Effector CD4-positive, alpha-beta T cell (primary cell): ENCODE data around the gene ADO.

Source experiments
- DNase-seq: peaks from one replicate; pipeline ENCODE4 v3.0.0-alpha.2; 2020

The ADO gene

DNA sequence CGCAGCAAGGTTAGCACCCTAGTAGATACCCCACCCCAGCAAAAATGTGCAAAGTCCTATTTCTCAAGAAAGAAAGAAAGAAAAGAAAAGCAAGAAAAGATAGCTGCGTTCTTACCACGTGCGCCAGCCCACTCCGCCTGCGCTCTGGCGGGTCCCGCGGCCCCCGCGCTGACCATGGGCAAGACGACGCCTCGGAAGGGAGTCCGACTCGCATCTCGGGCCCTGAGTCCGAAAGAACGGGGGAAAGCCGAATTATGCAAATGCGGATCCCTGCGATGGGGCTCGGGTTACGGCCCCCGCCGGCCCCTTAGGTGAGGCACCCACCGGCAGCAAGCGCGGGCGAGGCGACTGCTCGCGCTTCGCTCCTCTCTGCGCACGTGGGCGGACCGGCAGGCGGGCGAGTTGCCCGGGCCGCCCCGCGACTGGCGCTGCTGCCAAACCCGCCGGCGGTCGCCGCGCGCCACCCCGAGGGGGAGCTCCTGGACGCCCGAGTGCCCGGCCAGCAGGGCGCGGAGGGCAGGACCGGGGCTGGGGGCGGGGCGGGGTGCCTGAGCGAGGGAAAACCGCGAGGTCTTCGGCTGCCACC lies 14.0 kb downstream of the ADO start:
- DNase-seq, result peak; percentile 12

DNA sequence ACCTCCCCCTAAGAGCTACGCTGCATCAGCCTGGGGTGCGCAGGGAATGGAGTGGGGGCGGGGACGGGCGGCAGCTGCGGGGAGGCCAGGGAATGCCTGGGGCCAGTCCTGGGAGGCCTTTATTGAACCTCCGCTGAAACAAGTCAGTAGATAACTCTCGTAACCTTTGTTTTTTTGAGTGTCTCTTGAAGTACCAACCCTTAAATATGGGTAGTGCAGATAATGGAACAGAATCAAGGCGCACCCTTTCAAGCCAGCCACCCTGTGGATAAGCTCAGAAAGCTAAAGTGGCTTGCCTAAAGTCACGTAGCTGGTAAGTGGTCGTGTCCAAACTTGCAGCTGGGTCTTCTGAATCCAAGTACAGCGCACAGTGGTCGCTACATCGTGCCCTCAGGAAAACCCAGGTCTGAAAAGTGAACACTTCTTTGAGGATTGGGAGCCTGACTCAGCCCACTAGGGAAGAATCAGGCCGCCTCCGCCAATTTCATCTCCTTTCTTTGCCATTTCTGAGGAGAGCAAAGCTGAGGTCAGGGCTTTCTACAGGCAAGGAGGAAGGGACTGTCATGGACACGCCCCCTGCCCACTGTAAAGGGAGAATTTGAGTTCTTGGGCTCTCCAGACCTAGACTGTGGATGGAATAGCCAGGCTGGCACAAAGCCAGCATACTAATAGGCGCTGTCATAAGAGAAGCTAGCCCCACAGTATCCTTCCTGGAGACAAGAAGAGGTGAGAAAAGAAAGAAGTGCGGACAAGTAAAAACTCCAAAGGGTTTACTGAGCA lies 14.8 kb downstream of the ADO start:
- no peak for DNase-seq

DNA sequence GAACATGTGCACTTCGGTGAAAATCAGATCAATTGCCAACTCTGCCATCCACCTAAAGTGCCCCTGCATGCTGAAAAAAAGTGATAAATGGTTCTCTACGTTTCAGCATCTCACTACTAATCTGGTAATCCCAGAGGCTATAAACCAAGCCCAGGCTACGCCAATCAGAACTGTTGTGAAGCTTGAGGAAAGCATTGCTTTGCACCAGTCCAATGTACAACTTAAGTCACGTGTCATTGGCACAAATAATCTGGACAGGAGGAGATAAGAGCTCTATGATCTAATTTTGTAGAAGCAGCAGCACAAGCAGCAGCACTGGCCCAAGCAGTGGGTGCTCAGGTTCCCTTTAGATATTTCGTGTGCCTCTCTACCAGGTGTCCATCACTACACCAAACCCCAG lies 16.1 kb downstream of the ADO start:
- DNase-seq, result no peak

DNA sequence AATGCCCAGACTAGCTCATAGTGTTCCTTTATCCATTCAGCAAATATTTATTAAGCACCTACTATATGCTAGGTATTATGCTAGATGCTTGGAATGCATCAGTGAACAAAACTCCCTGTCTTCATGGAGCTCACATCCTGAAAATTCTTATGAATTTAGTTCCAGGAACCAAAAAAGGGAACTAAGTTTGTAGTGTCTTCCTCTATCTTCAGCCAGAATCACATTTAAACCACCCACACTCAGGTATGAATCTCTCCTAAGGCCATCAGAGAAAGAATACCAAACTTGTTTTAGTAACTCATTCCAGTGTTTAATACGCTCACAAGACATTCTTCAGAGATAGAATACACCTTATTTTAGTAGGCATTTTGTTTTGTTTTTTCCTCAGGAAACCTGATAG lies 21.8 kb downstream of the ADO start:
- DNase-seq, result no peak

DNA sequence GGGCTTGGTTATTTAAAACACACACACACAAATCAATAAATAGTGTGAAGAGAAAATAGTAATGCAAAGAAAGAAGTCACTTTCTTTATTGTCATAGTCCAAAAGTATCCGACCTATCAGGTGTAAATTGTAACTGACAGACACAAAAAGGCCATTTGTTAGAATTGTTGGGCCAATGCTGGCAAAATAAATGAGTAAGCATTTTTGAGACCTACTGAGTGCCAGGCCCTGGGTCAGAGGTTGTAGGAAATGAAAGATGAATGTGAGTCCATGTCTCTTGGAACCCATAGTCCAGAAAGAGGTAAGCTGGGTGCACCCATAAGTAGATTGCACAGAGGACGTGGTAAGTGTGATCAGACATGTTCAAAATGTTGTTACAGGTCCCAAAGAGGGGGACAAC lies 25.1 kb downstream of the ADO start:
- no peak for DNase-seq

DNA sequence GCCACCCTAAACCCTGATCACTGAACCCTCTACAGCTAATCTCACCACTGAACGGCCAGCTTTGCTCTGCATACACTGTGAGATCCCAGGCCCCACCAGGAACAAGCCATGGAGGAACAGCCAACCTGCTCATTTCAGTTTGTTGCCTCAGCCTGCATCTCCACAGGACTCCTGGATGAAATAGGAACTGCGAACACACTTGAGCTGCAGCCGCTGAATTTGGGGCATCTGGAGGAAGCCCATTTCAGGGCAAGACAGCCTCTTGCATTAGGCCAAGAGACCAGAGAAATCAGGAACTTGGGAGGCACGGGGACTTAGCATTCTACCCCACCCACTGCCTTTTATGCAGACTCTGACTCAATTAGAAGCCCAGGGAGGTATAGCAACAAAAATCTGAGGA lies 26.2 kb downstream of the ADO start:
- no peak for DNase-seq

DNA sequence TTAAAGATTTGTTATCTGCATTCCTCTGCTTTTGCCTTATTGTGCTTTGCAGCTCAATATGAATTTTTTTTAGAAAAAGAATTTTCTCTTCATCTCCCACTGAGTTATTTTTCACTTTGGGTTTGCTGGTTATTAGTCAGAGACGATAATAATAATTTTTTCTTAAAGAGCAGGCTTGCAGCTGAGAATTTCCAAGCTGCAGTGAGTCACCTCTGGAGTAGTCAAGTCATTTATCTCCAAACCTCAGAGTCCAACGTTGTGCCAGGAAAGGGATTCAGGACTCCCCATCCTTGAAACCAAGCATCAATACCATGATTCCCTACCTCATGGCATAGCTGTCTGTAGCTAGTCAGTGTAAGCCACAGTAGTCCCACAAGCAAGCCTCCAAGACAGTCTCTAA lies 26.8 kb downstream of the ADO start:
- no peak for DNase-seq

DNA sequence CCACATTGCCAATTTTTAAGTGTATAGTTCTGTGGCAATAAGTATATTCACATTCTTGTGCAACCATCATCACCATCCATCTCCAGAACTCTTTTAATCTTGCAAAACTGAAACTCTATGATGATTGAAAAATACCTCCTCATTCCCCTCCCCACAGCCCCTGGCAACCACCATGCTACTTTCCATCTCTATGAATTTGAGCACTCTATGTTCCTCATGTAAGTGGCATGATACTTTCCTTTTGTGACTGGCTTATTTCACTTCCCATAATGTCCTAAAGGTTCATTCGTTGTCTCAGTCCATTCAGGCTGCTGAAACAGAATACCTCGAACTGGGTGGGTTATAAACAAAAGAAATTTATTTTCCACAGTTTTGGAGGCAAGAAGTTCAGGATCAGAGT lies 35.1 kb downstream of the ADO start:
- DNase-seq, result no peak

DNA sequence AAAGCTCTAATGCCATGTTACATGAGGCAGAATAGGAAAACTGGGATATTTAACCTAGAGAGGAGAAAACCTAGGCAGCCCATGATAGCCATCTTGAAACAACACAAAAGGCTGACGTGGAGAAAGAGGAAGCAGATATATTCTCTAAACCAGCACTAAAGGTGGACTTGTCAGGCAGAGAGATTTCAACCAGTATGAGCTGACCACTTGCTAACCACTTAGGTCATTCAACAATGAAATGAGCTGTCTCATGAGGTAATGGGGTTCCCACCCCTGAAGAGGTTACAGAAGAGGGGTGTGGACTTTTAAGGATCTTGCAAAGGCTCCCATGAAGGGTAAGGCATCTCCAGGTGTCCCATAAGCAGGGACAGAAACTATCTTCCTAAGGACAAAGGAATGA lies 38.5 kb downstream of the ADO start:
- no peak for DNase-seq

DNA sequence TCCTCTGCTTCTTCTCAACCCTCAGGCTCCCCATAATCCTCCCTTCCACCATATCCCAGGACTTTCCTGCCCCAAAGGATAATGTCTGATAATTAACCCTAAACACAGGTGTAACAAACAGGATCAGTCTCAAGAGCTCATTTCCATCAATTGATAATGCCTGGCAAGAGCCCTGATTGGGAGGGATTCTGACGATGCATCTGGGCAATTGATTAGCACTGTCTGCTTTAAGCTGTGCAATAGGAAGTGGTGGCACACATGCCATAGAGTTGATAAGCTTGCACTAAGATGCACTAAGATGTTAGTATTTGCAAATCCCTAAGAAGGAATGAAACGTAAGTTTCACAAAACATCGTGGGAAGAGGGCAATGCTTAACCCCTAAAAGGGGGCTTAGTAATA lies 39.1 kb downstream of the ADO start:
- no peak for DNase-seq

DNA sequence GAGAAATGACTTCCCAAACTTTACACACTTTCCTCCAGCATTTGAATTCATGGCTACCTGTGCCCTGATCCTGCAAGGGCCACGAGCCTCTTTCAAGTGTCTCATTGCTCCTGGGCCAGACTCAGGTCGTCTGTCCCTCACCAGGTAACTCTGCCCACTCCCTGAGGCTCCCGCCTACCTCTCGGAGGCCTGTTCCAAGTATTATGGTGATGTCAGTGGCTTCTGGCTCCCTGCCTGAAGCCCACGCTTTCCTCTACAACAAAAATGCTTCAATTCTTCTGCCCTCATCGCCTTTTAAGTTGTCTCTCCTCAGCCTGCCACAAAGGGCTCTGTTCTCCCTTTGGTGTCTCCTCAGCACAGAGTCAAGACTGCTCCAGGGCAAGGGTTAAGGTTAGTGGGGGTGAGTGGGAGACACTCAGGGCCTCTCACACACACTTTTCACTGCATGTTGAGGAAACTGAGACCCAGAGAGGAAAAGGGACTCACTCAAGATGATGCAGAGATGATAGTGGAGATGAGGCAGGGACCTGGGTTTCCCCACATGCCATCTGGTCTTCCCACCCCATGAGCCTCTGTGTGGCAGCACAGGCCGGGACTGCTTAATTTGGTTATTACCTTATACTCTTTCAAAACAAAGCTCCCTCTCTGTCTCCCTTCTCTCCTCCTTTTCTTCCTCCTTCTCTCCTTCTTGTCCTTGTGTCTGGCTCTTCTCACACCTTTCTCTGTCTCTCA lies 39.9 kb downstream of the ADO start:
- DNase-seq, result no peak

DNA sequence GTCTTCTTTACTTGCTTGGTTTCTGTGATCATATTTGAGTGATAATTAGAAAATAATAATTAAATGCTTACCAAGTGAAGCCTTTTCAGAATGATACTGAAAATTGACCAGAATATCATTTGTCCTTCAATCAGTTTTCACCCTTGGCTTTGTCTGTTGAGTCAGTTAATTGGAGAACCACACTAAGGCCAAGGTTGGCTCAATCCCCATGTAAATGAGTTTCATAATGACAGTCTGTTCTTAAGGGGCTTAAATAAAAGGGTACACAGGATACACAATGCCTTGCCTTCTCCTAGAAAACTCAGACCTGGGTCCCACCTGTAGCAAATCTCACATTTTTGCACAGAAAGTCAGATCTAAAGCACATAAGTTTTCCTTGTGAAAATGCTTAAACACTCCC lies 42.9 kb downstream of the ADO start:
- no peak for DNase-seq

DNA sequence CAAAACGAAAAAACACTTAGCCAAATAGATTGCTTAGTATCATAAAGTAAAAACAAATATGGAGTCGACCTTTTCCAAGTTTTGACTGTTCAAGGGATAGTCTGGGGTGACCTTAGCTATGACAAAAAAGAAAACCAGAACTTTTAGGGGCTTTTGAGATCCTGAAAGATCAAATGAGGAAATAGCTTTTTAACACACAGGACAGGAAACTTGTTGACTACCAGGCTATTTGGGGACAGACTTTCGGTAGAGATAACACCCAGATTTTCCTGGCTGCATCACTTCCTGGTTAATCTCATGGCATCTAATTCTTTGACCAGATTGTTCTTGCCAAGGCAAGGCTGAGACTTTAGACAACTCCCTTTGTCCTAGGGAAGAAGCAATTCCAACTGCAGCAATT lies 46.1 kb downstream of the ADO start:
- no peak for DNase-seq

DNA sequence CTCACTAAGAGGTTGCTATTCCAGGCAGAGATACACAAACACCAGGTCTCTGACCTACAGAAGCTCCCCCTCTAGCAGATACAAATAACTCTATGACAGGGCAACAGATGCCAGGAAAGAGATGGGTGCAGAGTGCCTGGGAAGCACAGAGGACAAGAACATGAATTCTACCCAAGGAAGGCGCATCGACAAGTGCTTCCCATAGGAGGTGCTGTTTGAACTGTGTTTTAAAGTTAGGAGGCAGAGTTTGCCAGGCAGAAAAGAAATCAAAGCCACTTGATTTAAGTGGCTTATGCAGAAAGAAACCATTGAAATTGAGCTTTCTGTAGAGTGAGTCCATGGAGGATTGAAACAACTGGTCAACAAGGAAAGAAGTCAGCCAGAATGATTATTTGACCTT lies 46.9 kb downstream of the ADO start:
- DNase-seq, result no peak

DNA sequence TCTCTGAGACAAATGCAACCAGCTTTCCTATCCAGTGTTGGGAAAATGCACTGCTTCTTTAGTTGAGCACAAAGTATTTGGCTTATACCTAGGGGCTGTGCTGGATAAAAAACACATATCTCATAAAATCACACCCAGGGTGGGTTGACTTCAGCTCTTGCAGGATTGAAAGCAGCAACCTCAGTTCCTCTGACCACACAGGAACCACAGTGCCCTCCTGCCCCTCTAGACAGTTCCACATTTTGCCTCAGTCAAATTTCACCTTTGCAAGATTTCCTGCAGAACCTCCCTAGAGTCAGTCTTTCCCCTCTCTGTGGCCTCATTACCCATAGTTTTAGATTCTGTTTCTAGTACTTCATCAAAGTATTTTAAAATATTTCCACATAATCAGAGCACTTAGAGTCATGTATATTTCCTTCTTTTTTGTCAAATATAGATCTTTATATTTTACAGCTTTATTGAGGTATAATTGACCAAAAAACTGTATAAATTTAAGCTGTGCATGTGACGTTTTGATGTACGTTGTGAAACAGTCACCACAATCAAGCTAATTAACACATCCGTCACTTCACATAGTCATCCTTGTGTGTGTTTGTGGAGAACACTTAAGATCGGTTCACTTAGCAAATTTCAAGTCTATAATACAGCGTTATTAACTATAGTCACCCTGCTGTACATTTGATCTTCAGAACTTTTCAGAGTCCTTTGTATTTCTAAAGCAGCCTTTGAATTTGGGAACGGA lies 48.6 kb downstream of the ADO start:
- DNase-seq, result no peak

DNA sequence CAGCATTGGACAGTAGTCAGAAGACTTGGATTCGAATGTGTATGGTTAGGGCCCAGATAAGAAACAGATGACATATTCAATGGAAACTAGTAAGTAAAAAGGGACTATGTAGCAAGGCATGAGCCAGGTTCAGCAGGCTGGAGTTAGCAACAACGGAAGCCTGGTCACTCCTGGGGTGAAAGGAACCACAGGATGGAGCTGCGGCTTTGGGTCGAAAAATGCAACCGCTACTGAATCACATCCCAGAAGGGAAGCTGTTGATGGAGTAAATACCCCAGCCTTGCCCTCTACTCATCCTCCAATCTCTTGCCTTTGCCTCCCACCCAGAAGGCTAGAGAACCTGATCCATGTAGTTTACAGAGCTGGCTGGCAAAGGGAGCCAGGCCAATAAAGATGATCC lies 49.2 kb downstream of the ADO start:
- DNase-seq, result no peak

DNA sequence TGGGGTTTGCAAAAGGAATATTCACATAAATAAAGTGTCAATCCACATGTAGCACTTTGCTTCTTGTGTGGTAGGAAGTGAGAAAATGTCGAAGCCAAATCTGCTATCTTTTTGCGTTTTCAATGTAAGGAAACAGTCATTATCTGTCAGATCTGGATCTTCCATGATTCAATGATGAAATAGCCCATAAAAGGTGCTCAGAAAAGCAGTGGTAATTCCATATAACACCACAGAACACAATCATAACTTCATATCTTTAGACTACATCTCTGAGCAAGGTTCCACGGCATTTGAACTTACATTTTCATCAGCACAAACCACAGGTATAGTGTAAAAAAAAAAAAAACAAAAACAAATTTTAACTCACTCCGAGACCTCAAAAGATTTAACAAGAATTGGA lies 51.5 kb downstream of the ADO start:
- DNase-seq, result no peak
